ENCODE data around the gene ANO10. TPM values are rescaled to one million over a fixed set of nuclear protein-coding genes. Genes with fewer than 3 reads are reported as not detected.

ANO10 gene
- total and polyA plus RNA-seq, 2 of the 8 experiments (the other 6 are each of a cell fraction or from before 2014, with no cell fraction given): 38.0 to 53.2 TPM

DNA sequence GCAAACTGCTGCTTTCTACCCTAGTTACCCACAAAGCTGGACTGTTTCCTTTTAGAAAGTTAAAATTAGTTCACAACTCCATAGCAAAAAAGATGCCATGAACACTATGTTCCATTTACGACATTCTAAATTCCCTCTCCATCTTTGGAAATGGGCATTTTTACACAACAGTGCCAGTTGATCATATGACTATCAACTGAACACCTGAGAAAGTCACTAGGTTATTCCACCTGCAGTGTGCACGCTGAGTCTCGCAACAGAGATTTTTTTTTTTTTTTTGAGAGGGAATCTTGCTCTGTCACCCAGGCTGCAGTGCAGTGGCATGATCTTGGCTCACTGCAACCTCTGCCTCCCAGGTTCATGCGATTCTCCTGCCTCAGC, 215.2 kb downstream of the ANO10 start (continued):
- TF ChIP-seq EZH2 (IDR thresholded peaks at IDR 0.05; ENCODE audit: low read depth, low read length, severe bottlenecking) (no peak), TAF7 (optimal IDR thresholded peaks at IDR 0.05; ENCODE audit: borderline replicate concordance, low read depth, low read length) (no peak), BCL11A (IDR thresholded peaks at IDR 0.05; ENCODE audit: low read depth in 2 of 2, low read length in 2 of 2) (no peak), FOSL1 (IDR thresholded peaks at IDR 0.05; ENCODE audit: insufficient read depth, low read depth, low read length) (no peak)

All from H1 (cell line).